Fibroblast of pulmonary artery (primary cell): ENCODE measurements around the gene DMD.

Experiments
- DNase-seq: peaks from one replicate; pipeline ENCODE4 v3.0.0-alpha.2; 2010; ENCODE audit warnings: low read depth
- H3K4me3 ChIP-seq: replicated peaks from 2 replicates; pipeline ENCODE4 v1.5.1; 2011; ENCODE audit warnings: low read depth, mild to moderate bottlenecking, control low read depth, low read length, moderate library complexity
- TF ChIP-seq, protein P1 (sequence below): IDR thresholded peaks from 2 replicates; pipeline ENCODE4 v1.5.1; 2011; ENCODE audit warnings: mild to moderate bottlenecking, control low read depth, low read length, inconsistent platforms; ENCODE audit errors: missing control alignments

DMD gene

DNA sequence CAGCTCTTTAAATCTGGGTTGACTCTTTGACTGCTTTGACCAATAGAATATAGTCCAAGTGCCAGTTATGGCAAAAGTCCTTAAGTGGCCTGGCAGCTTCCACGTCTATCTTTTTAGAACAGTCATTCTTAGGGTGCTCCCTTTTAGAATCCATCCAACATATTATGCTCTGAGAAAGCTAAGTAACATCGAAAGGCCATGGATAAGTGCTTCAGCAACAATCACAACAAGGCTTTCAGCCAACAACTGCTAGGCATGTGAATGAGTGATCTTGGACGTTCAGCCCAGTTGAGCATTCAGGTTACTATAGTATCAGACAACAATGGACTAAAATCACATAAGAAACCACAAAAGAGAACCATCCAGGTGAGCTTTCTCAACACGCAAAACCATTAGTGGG, 818.7 kb downstream of the DMD start:
- no peak overlapping the region for H3K4me3 ChIP-seq
- DNase-seq: no peak
- TF ChIP-seq, protein P1, sequence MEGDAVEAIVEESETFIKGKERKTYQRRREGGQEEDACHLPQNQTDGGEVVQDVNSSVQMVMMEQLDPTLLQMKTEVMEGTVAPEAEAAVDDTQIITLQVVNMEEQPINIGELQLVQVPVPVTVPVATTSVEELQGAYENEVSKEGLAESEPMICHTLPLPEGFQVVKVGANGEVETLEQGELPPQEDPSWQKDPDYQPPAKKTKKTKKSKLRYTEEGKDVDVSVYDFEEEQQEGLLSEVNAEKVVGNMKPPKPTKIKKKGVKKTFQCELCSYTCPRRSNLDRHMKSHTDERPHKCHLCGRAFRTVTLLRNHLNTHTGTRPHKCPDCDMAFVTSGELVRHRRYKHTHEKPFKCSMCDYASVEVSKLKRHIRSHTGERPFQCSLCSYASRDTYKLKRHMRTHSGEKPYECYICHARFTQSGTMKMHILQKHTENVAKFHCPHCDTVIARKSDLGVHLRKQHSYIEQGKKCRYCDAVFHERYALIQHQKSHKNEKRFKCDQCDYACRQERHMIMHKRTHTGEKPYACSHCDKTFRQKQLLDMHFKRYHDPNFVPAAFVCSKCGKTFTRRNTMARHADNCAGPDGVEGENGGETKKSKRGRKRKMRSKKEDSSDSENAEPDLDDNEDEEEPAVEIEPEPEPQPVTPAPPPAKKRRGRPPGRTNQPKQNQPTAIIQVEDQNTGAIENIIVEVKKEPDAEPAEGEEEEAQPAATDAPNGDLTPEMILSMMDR: no peak

DNA sequence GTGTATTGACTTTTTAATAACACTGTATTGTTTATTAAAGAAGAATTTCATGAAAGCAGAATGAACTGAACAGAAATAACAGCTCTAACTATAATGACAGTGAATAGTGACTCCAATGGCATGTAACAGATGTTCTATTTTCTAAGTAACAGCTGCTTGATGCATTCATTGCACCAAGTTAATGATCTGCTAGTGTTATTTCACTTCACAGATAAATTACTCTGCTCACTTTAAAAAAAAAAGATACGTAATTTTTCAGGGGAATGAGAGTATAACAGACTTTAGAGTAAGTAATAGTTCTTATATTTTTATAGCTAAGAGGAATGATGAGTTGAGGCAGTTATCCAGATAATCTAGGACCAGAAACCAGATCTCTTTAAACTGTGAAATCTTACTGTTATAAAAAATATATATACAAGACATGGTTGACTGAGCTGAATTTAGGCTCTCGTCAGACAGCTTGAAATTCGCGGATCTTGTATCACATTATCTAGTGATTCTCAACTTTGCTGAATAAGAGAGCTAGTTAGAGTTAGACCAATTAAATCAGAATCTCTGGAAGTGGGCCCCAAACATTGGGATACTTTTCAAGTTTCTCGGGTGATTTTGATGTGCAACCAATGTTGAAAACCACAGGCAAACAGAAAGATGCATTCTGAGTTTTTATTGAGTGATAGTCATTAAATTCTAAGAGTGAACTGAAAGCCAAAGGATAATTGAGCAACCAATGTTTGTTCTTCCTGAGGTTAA, 840.7 kb downstream of the DMD start:
- TF ChIP-seq, protein P1: no peak
- no peak overlapping the region for H3K4me3 ChIP-seq
- no peak for DNase-seq

DNA sequence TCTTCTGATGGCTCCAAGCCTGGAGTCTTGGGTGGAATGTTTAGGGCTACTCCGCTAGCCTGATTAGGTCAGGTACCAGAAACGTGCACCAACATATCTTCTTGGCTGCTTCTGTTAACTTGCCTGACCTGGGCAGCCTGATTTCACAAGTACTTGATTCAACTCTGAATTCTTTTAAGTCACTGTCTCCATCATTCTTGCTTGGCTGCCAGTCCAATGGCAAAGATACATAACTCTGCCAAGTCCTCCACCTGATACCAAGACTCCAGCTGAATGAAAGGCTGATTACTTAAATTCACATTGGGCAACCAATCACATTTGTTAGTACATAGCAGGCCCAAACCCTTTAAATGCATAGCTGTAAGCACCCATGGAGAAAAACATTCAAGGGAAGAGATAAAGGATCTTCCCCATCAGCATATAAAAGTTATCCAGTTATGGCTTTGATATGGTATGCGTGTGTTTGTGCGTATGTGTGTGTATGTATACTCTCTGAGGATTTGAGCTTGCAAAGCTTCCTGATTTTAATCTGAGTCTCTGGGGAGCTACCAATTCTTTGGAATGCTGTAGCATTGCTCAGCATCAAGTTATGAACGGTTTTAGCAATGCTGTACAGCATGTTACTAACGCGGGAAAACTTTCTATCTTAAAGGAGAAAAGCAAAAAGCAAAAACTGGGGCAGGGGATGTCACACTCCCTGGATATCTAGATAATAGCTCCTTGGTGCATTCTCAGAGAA, 917.2 kb downstream of the DMD start:
- TF ChIP-seq, protein P1: no peak
- no peak overlapping the region for H3K4me3 ChIP-seq
- DNase-seq: peak; percentile 1

DNA sequence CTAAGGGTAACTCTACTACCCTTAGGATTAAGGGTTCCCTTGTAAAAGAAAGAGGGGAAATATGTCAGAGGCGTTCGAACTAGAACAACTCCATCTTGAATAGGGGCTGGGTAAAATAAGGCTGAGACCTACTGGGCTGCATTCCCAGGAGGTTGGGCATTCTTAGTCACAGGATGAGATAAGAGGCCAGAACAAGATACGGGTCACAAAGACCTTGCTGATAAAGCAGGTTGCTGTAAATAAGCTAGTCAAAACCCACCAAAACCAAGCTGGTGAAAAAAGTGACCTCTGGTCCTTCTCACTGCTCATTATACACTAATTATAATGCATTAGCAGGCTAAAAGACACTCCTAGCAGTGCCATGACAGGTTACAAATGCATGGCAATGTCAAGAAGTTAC, 922.0 kb downstream of the DMD start:
- H3K4me3 ChIP-seq: no peak overlapping the region
- TF ChIP-seq, protein P1: no peak
- no peak for DNase-seq

DNA sequence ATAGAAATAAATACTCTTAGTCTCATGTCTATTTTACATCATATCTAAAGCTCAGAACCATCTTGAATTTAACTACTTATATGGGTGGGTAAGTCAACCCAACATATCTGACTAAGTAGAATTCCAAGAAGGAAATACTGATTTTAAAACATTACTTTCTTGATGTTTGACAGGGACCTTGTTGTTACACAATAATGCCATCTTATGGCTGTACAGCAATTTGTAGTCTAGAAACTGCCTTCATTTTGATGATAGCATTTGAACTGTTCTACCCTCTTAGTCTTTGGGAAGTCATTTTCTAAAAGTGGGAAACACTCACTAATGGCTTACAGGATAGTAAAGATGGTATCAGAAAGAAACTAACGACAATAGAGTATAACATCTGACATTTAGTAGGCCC, 929.5 kb downstream of the DMD start:
- no peak for DNase-seq
- no peak overlapping the region for H3K4me3 ChIP-seq
- TF ChIP-seq, protein P1: no peak

DNA sequence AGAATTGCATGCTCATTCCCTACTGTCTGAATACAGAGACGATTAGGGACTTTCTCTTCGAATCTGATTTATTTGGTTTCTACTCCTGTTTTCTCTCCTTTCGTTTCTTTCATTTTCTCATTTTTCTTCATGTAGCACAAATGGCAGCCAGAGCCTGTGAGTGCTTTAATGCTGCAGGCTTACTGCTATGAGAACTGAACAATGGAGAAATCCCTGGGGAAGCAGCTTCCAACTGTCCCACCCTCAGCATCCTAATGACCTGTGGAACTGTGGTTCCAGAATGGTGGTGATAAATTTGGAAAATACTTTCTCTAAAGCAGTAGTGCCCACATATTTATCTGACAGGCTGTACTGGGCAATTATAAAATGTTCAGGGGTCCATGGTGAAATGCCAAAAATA, 930.4 kb downstream of the DMD start:
- TF ChIP-seq, protein P1: no peak
- H3K4me3 ChIP-seq: no peak overlapping the region
- DNase-seq: no peak

DNA sequence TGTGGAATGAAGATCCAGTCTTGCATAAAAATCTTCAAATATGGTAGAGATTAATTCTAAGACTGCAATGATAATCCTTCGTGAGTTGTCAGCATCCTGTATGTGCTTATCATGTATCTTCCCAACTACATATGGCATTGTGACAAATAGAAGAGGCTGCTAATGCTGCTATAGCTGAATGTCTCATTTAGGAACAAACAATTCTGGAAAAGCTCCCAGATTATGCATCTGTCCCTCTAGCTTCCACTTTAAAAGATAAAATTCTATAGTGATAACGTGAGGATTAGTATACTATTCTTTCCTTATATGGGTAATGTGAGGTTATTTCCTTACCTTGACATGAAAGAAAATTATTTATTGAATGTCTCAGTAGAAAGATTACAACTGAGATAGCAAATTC, 930.9 kb downstream of the DMD start:
- no peak for DNase-seq
- TF ChIP-seq, protein P1: no peak
- H3K4me3 ChIP-seq: no peak overlapping the region
